HCT116 (cell line): ENCODE results near the gene BOD1L1.

ENCODE experiments used
- CTCF ChIP-seq, 3 experiments: fragments of 200-600 bp in 1 of 3; sonication (generic) in 1 of 3; IDR thresholded peaks in 2 of 3; conservative IDR thresholded peaks in 1 of 3; 2 replicates each; pipeline ENCODE4 v1.5.1; 2012 to 2017; ENCODE audit warnings: low read depth in 2 of 3, low read length in 2 of 3, antibody characterized with exemption in 1 of 3, borderline replicate concordance in 1 of 3, control low read depth in 1 of 3, mild to moderate bottlenecking in 1 of 3, mixed read lengths in 1 of 3, mixed run types in 1 of 3, moderate library complexity in 1 of 3; ENCODE audit not compliant: insufficient read depth in 1 of 3
- EZH2 ChIP-seq: fragments of 200-600 bp; sonication (generic); IDR thresholded peaks from 2 replicates; pipeline ENCODE4 v1.6.1; 2017; ENCODE audit warnings: antibody characterized with exemption, mixed run types
- EZH2phosphoT487 ChIP-seq: fragments of 200-600 bp; IDR thresholded peaks from 2 replicates; pipeline ENCODE4 v1.6.1; 2018; ENCODE audit warnings: antibody characterized with exemption, borderline replicate concordance
- JUND ChIP-seq: IDR thresholded peaks from 2 replicates; pipeline ENCODE4 v1.6.1; 2012
- POLR2A ChIP-seq: IDR thresholded peaks from 2 replicates; pipeline ENCODE4 v1.7.0; 2011; ENCODE audit warnings: borderline replicate concordance; ENCODE audit not compliant: insufficient read depth, insufficient read length; ENCODE audit errors: extremely low read depth
- TCF7L2 ChIP-seq: IDR thresholded peaks from 2 replicates; pipeline ENCODE4 v1.7.0; 2011; ENCODE audit warnings: borderline replicate concordance, inconsistent platforms; ENCODE audit not compliant: insufficient read depth, insufficient read length; ENCODE audit errors: extremely low read depth

DNA sequence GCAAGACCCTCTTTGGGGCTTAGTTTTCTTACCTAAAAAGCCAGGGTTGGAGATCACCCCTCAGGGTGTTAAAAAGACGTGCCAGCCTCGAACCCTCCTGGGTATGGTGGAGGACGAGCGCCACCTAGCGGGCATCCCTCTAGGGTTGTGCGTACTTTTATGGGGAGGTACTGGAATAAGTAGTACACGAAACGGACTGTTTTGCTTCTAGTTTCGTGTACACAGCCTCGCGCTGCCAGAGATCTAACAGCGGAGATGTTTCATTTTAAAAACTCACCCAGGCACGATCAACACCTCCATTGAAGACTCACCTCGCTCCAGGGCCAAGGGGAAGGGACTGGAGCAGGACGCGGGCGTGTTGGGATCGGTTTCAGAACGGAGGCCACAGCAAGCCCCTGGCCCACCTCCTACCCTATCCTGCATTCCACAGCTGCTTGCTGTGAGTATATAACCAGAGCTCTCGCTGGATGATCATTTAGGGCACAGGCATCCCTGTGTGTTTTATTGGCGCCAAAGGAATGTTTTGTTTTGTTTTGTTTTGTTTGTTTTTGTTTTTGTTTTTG, 78.5 kb downstream of the BOD1L1 start:
- peak; percentile 75 to 92 (median 77) for TF ChIP-seq CTCF (IDR thresholded peaks at IDR 0.05 in 2 of 3, conservative IDR thresholded peaks at IDR 0.05 in 1 of 3; ENCODE audit: borderline replicate concordance in 1 of 3, insufficient read depth in 1 of 3, low read depth in 2 of 3, low read length in 2 of 3)
- no peak for TF ChIP-seq TCF7L2
- TF ChIP-seq EZH2phosphoT487 = no peak
- no peak for TF ChIP-seq EZH2
- TF ChIP-seq POLR2A = no peak
- TF ChIP-seq JUND = no peak
